ENCODE results near the gene SGSM1.

The SGSM1 gene

GRCh38 chr22:24975813-24976341 is 169.9 kb downstream of the SGSM1 start:
- peak in 23 of 51 donors; percentile 19 to 71 (median 36) for DNase-seq

- no peak for DNase-seq
Measured at GRCh38 chr22:24976442-24977218, 170.6 kb downstream of the SGSM1 start.

Data from hypothalamus (tissue), 51 donors.